H1 (cell line): Measurements from ENCODE around the gene IFITM2. TPM values are rescaled to one million over a fixed set of nuclear protein-coding genes. Genes with fewer than 3 reads are reported as not detected.

Experiments used
- ATF2 ChIP-seq: IDR thresholded peaks from 2 replicates; pipeline ENCODE4 v1.6.1; 2012; ENCODE audit warnings: low read length, inconsistent platforms
- ATF3 ChIP-seq: IDR thresholded peaks from 2 replicates; pipeline ENCODE4 v1.6.1; 2011; ENCODE audit warnings: low read depth, mild to moderate bottlenecking, low read length; ENCODE audit not compliant: insufficient read depth
- BACH1 ChIP-seq: IDR thresholded peaks from 2 replicates; pipeline ENCODE4 v1.6.1; 2012; ENCODE audit warnings: low read length, improper control_type of control experiment
- CBX8 ChIP-seq: fragments of 300-800, 300-1000 bp; sonication (generic); IDR thresholded peaks from 2 replicates; pipeline ENCODE4 v1.7.1; 2016; ENCODE audit warnings: low read depth, low read length, borderline replicate concordance
- CEBPB ChIP-seq: IDR thresholded peaks from 2 replicates; pipeline ENCODE4 v1.6.1; 2012; ENCODE audit warnings: low read depth, low read length
- EGR1 ChIP-seq: IDR thresholded peaks from 2 replicates; pipeline ENCODE4 v1.6.1; 2011; ENCODE audit warnings: low read depth, low read length, borderline replicate concordance
- EZH2 ChIP-seq: fragments of 200-600 bp; sonication (generic); IDR thresholded peaks from 2 replicates; pipeline ENCODE4 v1.7.1; 2012; ENCODE audit warnings: low read depth, mild to moderate bottlenecking, moderate library complexity, low read length, inconsistent platforms; ENCODE audit not compliant: severe bottlenecking
- HDAC6 ChIP-seq: IDR thresholded peaks from one replicate; pipeline ENCODE4 v1.7.1; 2012; ENCODE audit warnings: low read depth, mild to moderate bottlenecking, inconsistent platforms, low read length, moderate library complexity
- MAFK ChIP-seq: IDR thresholded peaks from 2 replicates; pipeline ENCODE4 v1.6.1; 2012; ENCODE audit warnings: low read depth, mild to moderate bottlenecking, improper control_type of control experiment, low read length
- MAX ChIP-seq: IDR thresholded peaks from 2 replicates; pipeline ENCODE4 v1.6.1; 2012; ENCODE audit warnings: inconsistent platforms
- NRF1 ChIP-seq: IDR thresholded peaks from 2 replicates; pipeline ENCODE4 v1.6.1; 2011; ENCODE audit warnings: mild to moderate bottlenecking, low read depth, low read length, improper control_type of control experiment
- PHF8 ChIP-seq: fragments of 200-600 bp; sonication (generic); conservative IDR thresholded peaks from 2 replicates; pipeline ENCODE4 v1.7.1; 2012; ENCODE audit warnings: low read depth, mild to moderate bottlenecking, inconsistent platforms, low read length, moderate library complexity
- RBBP5 ChIP-seq: IDR thresholded peaks from 2 replicates; pipeline ENCODE4 v1.7.1; 2012; ENCODE audit warnings: low read depth, mild to moderate bottlenecking, inconsistent platforms, low read length, moderate library complexity, borderline replicate concordance
- RFX5 ChIP-seq: IDR thresholded peaks from 2 replicates; pipeline ENCODE4 v1.6.1; 2011; ENCODE audit warnings: low read depth, low read length, improper control_type of control experiment, borderline replicate concordance
- RNF2 ChIP-seq: fragments of 200-900, 300-1000 bp; sonication (generic); IDR thresholded peaks from 2 replicates; pipeline ENCODE4 v1.7.1; 2016; ENCODE audit warnings: borderline replicate concordance, low read depth, mild to moderate bottlenecking, antibody characterized with exemption, low read length; ENCODE audit not compliant: poor library complexity, severe bottlenecking; ENCODE audit errors: missing control alignments
- SIN3A ChIP-seq, 2 experiments: IDR thresholded peaks in 1 of 2; conservative IDR thresholded peaks in 1 of 2; 2 replicates each; pipeline ENCODE4 v1.6.1; 2011 to 2012; ENCODE audit warnings: low read length in 2 of 2, improper control_type of control experiment in 1 of 2, low read depth in 1 of 2, mild to moderate bottlenecking in 1 of 2
- SIX5 ChIP-seq: IDR thresholded peaks from 2 replicates; pipeline ENCODE4 v1.6.1; 2011; ENCODE audit warnings: mild to moderate bottlenecking, low read depth, low read length
- SP1 ChIP-seq: IDR thresholded peaks from 2 replicates; pipeline ENCODE4 v1.6.1; 2011; ENCODE audit warnings: low read depth, low read length
- SP4 ChIP-seq: IDR thresholded peaks from 2 replicates; pipeline ENCODE4 v1.6.1; 2012; ENCODE audit warnings: low read length, inconsistent platforms
- SUZ12 ChIP-seq: fragments of 200-600 bp; sonication (generic); IDR thresholded peaks from 2 replicates; pipeline ENCODE4 v1.6.1; 2012; ENCODE audit warnings: mild to moderate bottlenecking, inconsistent platforms, low read length, moderate library complexity, mixed read lengths
- TBP ChIP-seq: IDR thresholded peaks from 2 replicates; pipeline ENCODE4 v1.6.1; 2011; ENCODE audit warnings: low read depth, low read length, improper control_type of control experiment
- YY1 ChIP-seq: IDR thresholded peaks from 2 replicates; pipeline ENCODE4 v1.6.1; 2011; ENCODE audit warnings: low read depth, mild to moderate bottlenecking, low read length
- ZNF274 ChIP-seq: IDR thresholded peaks from 2 replicates; pipeline ENCODE4 v1.7.0; 2012; ENCODE audit warnings: low read length, borderline replicate concordance; ENCODE audit errors: extremely low read depth
- polyA plus RNA-seq, 7 experiments: library from polyadenylated mRNA; depleted of rRNA in 3 of 7; stranded (reverse) in 5 of 7; unstranded in 2 of 7; fragments of >200 nt in 5 of 7; fragments of 200-250 nt in 2 of 7; gene quantifications; 1 replicate in 5 of 7; 2 replicates in 1 of 7; 4 replicates in 1 of 7; pipeline versions ENCODE4 v1.2.1 to v1.2.3, GENCODE V29; 2011 to 2013; ENCODE audit warnings: missing spikeins in 2 of 7, mixed read lengths in 2 of 7
- total RNA-seq: library from RNA; stranded (reverse); fragmentation: NEBNext Ultra II Directional; extraction: Animal tissue kit (Norgen Biotek cat#: 25700); gene quantifications from 2 replicates; pipeline ENCODE4 v1.2.1, GENCODE V29; 2021

The IFITM2 gene
- total and polyA plus RNA-seq, 2 of the 8 experiments (the other 6 are each of a cell fraction or from before 2014, with no cell fraction given), result 399 to 764 TPM

- TF ChIP-seq RBBP5, result no peak
- TF ChIP-seq ATF3, result no peak
- peak; percentile 57 for TF ChIP-seq EZH2
- TF ChIP-seq RNF2, result peak; percentile 64
- no peak for TF ChIP-seq ZNF274
- peak; percentile 44; the same call in 1 of the 2 replicates for TF ChIP-seq SUZ12
- TF ChIP-seq TBP, result no peak
- no peak for TF ChIP-seq BACH1
- TF ChIP-seq YY1, result no peak
- TF ChIP-seq SIN3A (conservative IDR thresholded peaks at IDR 0.05 in 1 of 2, IDR thresholded peaks at IDR 0.05 in 1 of 2; ENCODE audit: low read depth in 1 of 2, low read length in 2 of 2), result no peak
- no peak for TF ChIP-seq NRF1
- no peak for TF ChIP-seq MAFK
- no peak for TF ChIP-seq RFX5
- TF ChIP-seq EGR1, result no peak
- no peak for TF ChIP-seq SP4
- no peak for TF ChIP-seq CBX8
- TF ChIP-seq MAX, result peak; percentile 92
- TF ChIP-seq CEBPB, result no peak
- no peak for TF ChIP-seq HDAC6
- TF ChIP-seq PHF8, result no peak
- no peak for TF ChIP-seq SP1
- TF ChIP-seq ATF2, result no peak
- TF ChIP-seq SIX5, result no peak
Observed at GRCh38 chr11:287821-288477, 19.7 kb upstream of the IFITM2 start (continued).
